Astrocyte (in vitro differentiated cells and primary cell): ENCODE measurements around the gene PXK.

Source experiments
- EZH2 ChIP-seq: IDR thresholded peaks from 2 replicates; pipeline ENCODE4 v1.6.1; 2012; ENCODE audit warnings: mild to moderate bottlenecking, low read length, inconsistent platforms; ENCODE audit not compliant: insufficient read depth
- TF ChIP-seq, protein P1 (sequence below): IDR thresholded peaks from 2 replicates; pipeline ENCODE4 v1.5.1; 2011; ENCODE audit warnings: low read depth, mild to moderate bottlenecking, inconsistent platforms, low read length, moderate library complexity; ENCODE audit not compliant: insufficient read depth

GRCh38 chr3:58296269-58296668, 36.4 kb upstream of the PXK start:
- TF ChIP-seq, protein P1, sequence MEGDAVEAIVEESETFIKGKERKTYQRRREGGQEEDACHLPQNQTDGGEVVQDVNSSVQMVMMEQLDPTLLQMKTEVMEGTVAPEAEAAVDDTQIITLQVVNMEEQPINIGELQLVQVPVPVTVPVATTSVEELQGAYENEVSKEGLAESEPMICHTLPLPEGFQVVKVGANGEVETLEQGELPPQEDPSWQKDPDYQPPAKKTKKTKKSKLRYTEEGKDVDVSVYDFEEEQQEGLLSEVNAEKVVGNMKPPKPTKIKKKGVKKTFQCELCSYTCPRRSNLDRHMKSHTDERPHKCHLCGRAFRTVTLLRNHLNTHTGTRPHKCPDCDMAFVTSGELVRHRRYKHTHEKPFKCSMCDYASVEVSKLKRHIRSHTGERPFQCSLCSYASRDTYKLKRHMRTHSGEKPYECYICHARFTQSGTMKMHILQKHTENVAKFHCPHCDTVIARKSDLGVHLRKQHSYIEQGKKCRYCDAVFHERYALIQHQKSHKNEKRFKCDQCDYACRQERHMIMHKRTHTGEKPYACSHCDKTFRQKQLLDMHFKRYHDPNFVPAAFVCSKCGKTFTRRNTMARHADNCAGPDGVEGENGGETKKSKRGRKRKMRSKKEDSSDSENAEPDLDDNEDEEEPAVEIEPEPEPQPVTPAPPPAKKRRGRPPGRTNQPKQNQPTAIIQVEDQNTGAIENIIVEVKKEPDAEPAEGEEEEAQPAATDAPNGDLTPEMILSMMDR, result no peak
- no peak for TF ChIP-seq EZH2
